Gastrocnemius medialis (tissue), 4 donors: Measurements from ENCODE around the gene OR5D13. TPM values are rescaled to one million over a fixed set of nuclear protein-coding genes. Genes with fewer than 3 reads are reported as not detected.

Experiments used
- total RNA-seq, 4 donors: library from RNA; depleted of rRNA; stranded (reverse); fragments of >200 nt; gene quantifications; one replicate each; pipeline versions ENCODE4 v1.1.0 to v1.2.3, GENCODE V29; 2016

The OR5D13 gene
- total RNA-seq, 4 donors from 2014 or later = not detected

Other genes starting within 250 kb of the OR5D13 start
- not detected for gene OR4C15, start 219.0 kb upstream of the OR5D13 start, total RNA-seq
- not detected for gene OR4C16, start 201.3 kb upstream of the OR5D13 start, total RNA-seq
- not detected for gene OR4C11, start 165.8 kb upstream of the OR5D13 start, total RNA-seq
- not detected for gene OR4P4, start 138.3 kb upstream of the OR5D13 start, total RNA-seq
- not detected for gene OR4S2, start 125.1 kb upstream of the OR5D13 start, total RNA-seq
- gene OR4C6, start 111.2 kb upstream of the OR5D13 start, total RNA-seq = not detected
- not detected for gene OR5D14, start 22.1 kb downstream of the OR5D13 start, total RNA-seq
- gene OR5L1, start 37.9 kb downstream of the OR5D13 start, total RNA-seq = not detected
- not detected for gene OR5D18, start 46.2 kb downstream of the OR5D13 start, total RNA-seq
- not detected for gene OR5L2, start 53.8 kb downstream of the OR5D13 start, total RNA-seq
- not detected for gene OR5D16, start 65.3 kb downstream of the OR5D13 start, total RNA-seq
- not detected for gene TRIM51, start 109.9 kb downstream of the OR5D13 start, total RNA-seq
- gene OR5W2, start 141.1 kb downstream of the OR5D13 start, total RNA-seq = not detected
- gene OR5I1, start 163.0 kb downstream of the OR5D13 start, total RNA-seq = not detected
- gene OR10AG1, start 196.5 kb downstream of the OR5D13 start, total RNA-seq = not detected
- gene OR5F1, start 221.2 kb downstream of the OR5D13 start, total RNA-seq = not detected